HUES48 (cell line): ENCODE results near the gene HOXA5.

Source experiments
- H3K27ac ChIP-seq: one replicate; pipeline ENCODE4 v1.7.0; 2013; ENCODE audit warnings: low read depth, low read length, inconsistent platforms
- H3K27me3 ChIP-seq: 2 replicates; pipeline ENCODE4 v1.6.1; 2013; ENCODE audit warnings: mild to moderate bottlenecking, low read length; ENCODE audit not compliant: control insufficient read depth, insufficient read depth
- H3K36me3 ChIP-seq: 2 replicates; pipeline ENCODE4 v1.6.1; 2013; ENCODE audit warnings: low read length; ENCODE audit not compliant: control insufficient read depth, insufficient read depth
- H3K4me1 ChIP-seq: 2 replicates; pipeline ENCODE4 v1.6.1; 2013; ENCODE audit warnings: mild to moderate bottlenecking, low read length; ENCODE audit not compliant: control insufficient read depth, insufficient read depth
- H3K4me3 ChIP-seq: 2 replicates; pipeline ENCODE4 v1.5.1; 2013; ENCODE audit warnings: mild to moderate bottlenecking, low read depth, low read length
- H3K9ac ChIP-seq: 2 replicates; pipeline ENCODE4 v1.6.1; 2013; ENCODE audit warnings: mild to moderate bottlenecking, low read depth, low read length, moderate library complexity
- H3K9me3 ChIP-seq: 2 replicates; pipeline ENCODE4 v1.6.1; 2013; ENCODE audit warnings: low read length; ENCODE audit not compliant: control insufficient read depth, insufficient read depth

The HOXA5 gene

GRCh38 chr7:27180431-27181420 lies 37.2 kb upstream of the HOXA5 start:
- H3K9ac ChIP-seq: no peak overlapping the region
- peaks cover 100% of the 10 kb centered on the region for H3K27me3 ChIP-seq
- no peak overlapping the region for H3K27ac ChIP-seq
- H3K36me3 ChIP-seq: no peaks in the 10 kb centered on the region
- no peak overlapping the region for H3K4me3 ChIP-seq
- H3K9me3 ChIP-seq: no peaks in the 10 kb centered on the region
- peaks cover 7% of the 10 kb centered on the region for H3K4me1 ChIP-seq

DNA sequence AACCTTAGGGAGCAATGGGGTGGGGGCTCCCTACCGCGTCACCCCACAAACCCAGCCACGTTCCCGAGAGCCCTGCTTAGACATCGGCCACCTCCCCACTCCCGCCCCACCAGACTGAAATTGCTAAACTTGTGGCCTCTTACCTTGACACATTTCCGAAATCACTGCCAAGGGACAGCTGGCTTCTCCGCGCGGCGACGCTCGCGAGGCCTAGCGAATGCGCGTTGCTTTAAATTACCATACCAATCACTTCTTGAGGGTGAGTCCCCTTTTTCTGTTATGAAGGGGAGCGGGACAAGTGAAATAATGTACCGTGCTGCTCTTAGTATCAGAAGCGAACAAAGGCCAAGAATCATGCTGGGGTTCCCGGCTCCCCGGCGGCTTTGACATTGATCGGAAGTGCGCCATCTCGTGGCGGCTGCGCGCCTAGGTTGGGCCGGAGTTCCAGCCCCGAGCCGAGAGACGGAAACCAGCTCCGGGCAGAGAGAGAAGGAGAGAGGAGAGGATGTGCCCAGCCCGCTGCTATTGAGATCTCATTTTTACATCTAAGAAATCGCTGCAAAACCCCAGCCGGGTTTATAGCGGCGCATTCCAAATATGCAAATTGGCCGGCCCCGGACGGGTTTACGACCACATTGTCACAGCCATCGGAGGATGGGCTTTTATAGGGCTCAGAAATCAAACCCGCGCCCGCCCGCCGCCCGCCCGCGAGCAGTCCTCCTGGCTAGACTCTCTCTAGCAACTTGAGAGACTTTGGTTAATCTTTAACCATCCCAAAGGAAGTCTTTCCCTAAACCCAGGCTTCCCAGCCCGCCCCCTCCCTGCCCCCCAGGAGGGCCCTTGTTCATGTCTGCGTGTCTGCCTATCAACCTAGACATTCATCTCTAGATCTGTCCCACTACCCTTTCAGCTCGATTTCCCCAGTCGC lies 36.3 kb upstream of the HOXA5 start:
- H3K9me3 ChIP-seq: no peaks in the 10 kb centered on the region
- peaks cover 3% of the 10 kb centered on the region; the same call in 1 of the 2 replicates for H3K4me1 ChIP-seq
- no peak overlapping the region for H3K9ac ChIP-seq
- no peak overlapping the region for H3K4me3 ChIP-seq
- no peaks in the 10 kb centered on the region for H3K36me3 ChIP-seq
- peaks cover 100% of the 10 kb centered on the region for H3K27me3 ChIP-seq
- no peak overlapping the region for H3K27ac ChIP-seq

DNA sequence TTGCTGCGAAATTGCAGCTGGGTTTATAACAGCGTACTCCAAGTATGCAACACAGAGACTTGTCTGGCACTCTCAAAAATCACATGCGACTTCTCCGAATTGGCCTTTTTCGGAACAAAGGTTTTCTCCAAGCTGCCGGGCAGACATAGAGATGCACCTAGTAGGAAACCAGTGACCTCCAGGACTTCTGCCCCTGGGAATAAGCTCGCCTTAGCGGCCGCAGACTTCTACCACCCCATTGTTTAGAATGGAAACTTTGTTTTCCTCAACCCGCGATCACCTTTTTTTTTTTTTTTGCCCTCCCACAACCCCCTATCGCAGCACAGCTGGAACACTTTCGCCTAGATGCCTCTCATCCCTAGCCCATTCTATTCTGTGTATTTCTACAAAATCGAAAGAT lies 35.5 kb upstream of the HOXA5 start:
- peaks cover 100% of the 10 kb centered on the region for H3K27me3 ChIP-seq
- no peak overlapping the region for H3K27ac ChIP-seq
- H3K9ac ChIP-seq: no peak overlapping the region
- H3K9me3 ChIP-seq: no peaks in the 10 kb centered on the region
- H3K4me1 ChIP-seq: peaks cover 3% of the 10 kb centered on the region; the same call in 1 of the 2 replicates
- no peak overlapping the region for H3K4me3 ChIP-seq
- H3K36me3 ChIP-seq: no peaks in the 10 kb centered on the region

GRCh38 chr7:27178366-27178765 lies 34.9 kb upstream of the HOXA5 start:
- Histone ChIP-seq H3K9me3 (no peaks in the 10 kb centered on the region), H3K4me1 (peaks cover 3% of the 10 kb centered on the region; the same call in 1 of the 2 replicates), H3K4me3 (no peak overlapping the region), H3K9ac (no peak overlapping the region), H3K27ac (no peak overlapping the region), H3K36me3 (no peaks in the 10 kb centered on the region), H3K27me3 (peaks cover 100% of the 10 kb centered on the region)

DNA sequence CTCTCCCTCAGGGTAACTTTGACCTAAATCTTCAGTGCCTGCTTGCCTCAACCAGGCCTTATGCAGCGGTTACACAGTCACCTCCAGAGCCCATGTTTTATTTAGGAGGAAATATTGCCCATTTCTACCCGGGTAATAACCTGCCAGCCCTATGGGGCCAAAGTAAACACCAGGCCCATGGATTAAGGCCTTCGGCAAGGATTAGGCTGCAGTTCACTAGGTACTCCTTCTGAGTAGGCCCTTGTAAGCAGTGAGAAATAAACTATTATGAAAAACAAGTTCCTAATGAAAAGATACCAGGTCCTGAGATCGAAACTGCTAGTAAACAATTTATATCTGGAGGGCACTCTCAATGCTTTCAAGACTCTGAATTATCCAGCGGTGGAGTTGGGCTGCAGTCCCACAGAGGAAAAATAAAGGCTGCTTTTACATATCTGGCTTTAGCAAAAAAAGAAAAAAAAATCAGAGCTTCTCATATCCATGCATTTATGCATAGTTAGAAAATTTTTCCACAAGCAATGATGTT lies 34.4 kb upstream of the HOXA5 start:
- Histone ChIP-seq H3K9ac (no peak overlapping the region), H3K27me3 (peaks cover 100% of the 10 kb centered on the region), H3K4me3 (no peak overlapping the region), H3K4me1 (peaks cover 2% of the 10 kb centered on the region; the same call in 1 of the 2 replicates), H3K27ac (no peak overlapping the region), H3K36me3 (no peaks in the 10 kb centered on the region), H3K9me3 (no peaks in the 10 kb centered on the region)

DNA sequence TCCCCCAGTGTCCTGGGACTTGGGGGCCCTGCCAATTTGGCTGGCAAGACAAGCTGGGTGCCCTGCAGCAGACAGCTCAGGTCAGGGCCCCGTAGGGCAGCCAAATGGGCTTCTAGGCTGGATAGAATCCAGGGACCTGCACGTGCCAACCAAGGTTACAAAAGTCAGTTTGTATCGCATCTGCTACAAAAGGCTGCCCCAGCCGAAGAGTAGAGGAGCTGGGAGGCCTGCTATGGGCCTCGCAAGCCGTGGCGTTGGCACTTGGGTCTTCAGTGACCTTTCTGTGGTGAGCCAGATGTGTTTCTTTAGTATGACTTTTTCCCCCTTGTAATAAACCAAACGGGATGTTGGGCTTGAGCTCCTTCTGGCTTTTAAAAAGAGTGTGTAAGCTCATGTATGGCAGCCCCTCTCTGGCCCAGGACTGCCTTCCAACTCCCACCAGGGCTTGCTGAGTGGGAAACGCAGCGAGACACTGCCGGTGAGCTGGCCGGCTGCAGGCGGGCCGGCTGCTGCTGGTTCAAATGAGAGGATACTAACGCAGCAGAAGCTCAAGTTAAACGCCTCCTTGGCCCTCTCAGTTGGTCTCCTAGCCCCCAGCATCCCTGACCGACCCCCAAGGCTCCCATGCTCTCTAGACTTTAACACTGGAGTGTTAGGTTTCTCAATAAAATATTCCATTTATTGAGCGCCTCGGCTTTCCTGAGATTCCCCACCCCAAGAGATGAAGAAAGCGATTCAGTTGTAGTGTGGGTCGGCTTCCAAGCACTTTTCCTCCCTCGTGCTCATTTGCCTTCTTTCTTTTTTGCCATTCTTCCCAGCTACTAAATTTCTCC lies 33.7 kb upstream of the HOXA5 start:
- Histone ChIP-seq H3K27me3 (peaks cover 100% of the 10 kb centered on the region), H3K9ac (no peak overlapping the region), H3K36me3 (no peaks in the 10 kb centered on the region), H3K9me3 (no peaks in the 10 kb centered on the region), H3K4me3 (no peak overlapping the region), H3K4me1 (no peaks in the 10 kb centered on the region), H3K27ac (no peak overlapping the region)

DNA sequence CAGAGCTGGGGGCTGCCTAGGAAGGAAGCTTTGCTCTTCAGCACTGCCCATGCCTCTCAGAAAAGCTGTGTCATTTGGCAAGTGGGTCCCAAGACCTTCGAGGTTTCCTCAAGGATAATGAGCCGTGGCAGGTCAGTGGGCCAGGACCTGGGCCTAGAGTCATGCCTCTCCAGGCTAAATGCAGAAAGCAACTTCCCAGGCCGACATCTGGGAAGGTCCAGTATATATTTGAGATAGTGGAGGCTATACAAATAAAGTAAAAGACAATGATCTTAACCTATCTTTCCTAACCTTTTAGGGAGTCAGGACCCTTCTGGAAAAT lies 33.0 kb upstream of the HOXA5 start:
- Histone ChIP-seq H3K27ac (no peak overlapping the region), H3K27me3 (peaks cover 100% of the 10 kb centered on the region)

DNA sequence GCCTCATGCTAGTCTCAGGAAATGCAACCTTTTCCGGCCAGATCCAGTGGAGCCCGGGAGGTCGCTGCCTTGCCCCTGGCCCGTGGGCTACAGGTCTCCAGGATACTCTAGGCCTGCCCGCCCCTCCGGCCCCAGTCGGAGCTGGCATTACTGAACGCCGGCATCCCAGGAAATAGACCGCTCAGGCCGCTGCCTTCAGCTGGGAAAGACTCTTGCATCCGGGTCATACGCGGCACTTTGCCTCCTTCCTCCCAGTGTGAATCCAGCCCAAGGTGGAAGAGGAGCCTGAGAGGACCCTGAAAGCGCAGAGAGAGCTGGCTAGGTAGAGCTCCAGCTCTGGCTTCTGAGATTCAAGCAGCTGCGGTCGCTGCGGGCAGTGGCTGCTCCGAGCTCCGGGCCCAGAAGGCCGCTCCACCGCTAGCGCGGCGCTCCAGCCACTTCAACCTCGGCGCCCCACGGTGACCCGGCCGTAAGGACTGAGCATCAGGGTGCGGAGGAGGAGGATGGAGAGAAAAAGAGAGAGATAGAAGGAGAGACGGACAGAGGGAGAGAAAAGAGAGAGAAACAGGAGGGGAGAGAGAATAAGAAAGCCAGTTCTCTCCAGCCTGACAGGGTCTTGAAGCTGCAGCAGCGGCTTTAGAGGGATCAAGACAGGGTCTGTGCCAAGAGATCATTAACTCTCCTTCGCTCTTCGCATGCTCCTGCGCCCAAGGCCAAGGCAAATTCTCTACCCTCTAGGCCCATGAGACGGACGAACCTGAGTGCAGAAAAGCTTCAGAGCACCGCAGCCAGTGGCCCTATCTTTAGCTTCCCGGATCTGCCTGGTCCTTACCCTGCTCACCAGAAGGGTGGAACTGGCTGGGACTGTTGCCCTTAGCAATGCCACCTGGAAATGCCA lies 32.4 kb upstream of the HOXA5 start:
- H3K4me1 ChIP-seq: no peaks in the 10 kb centered on the region
- H3K27ac ChIP-seq: no peak overlapping the region
- H3K9ac ChIP-seq: no peak overlapping the region
- H3K36me3 ChIP-seq: no peaks in the 10 kb centered on the region
- no peak overlapping the region for H3K4me3 ChIP-seq
- H3K27me3 ChIP-seq: peaks cover 100% of the 10 kb centered on the region
- H3K9me3 ChIP-seq: no peaks in the 10 kb centered on the region

More for the DNA sequence above, 33.0 kb upstream of the HOXA5 start:
- Histone ChIP-seq H3K4me3 (no peak overlapping the region), H3K9ac (no peak overlapping the region), H3K9me3 (no peaks in the 10 kb centered on the region), H3K36me3 (no peaks in the 10 kb centered on the region), H3K4me1 (no peaks in the 10 kb centered on the region)

GRCh38 chr7:27174874-27175625 lies 31.6 kb upstream of the HOXA5 start:
- Histone ChIP-seq H3K27ac (no peak overlapping the region), H3K9me3 (no peaks in the 10 kb centered on the region), H3K9ac (no peak overlapping the region), H3K4me1 (no peaks in the 10 kb centered on the region), H3K27me3 (peaks cover 100% of the 10 kb centered on the region), H3K4me3 (no peak overlapping the region), H3K36me3 (no peaks in the 10 kb centered on the region)
